ENCODE data around the gene KRTAP21-3. TPM values are rescaled to one million over a fixed set of nuclear protein-coding genes. Genes with fewer than 3 reads are reported as not detected.

KRTAP21-3 gene
- total and polyA plus RNA-seq, 8 donors, result not detected

GRCh38 chr21:30714946-30715345 is 3.6 kb downstream of the KRTAP21-3 start:
- no peak for FAIRE-seq
- no peak overlapping the region for H3K27ac ChIP-seq
- ATAC-seq, result no peak
- DNase-seq, result no peak
- H3K36me3 ChIP-seq, result no peaks in the 10 kb centered on the region
- no peak for TF ChIP-seq CTCF (IDR thresholded peaks at IDR 0.05)
- whole genome bisulfite sequencing, 2 donors, result 80 to 81% methylated on average over 2 of the region's 2 CpGs
- intact Hi-C loops (cut with DNase I), result no loop called here
- no peak overlapping the region for H3K4me3 ChIP-seq
- H3K9me3 ChIP-seq, result no peaks in the 10 kb centered on the region
- no peaks in the 10 kb centered on the region for H3K27me3 ChIP-seq
- H3K4me1 ChIP-seq, result no peaks in the 10 kb centered on the region

GRCh38 chr21:30714456-30714855 is 4.1 kb downstream of the KRTAP21-3 start:
- intact Hi-C loops (cut with DNase I), result no loop called here
- no peak for ATAC-seq
- no peak for TF ChIP-seq CTCF (IDR thresholded peaks at IDR 0.05)
- Histone ChIP-seq H3K9me3 (no peaks in the 10 kb centered on the region), H3K36me3 (no peaks in the 10 kb centered on the region), H3K4me3 (no peak overlapping the region), H3K27ac (no peak overlapping the region), H3K27me3 (no peaks in the 10 kb centered on the region), H3K4me1 (no peaks in the 10 kb centered on the region)
- no peak for DNase-seq
- WGBS, 2 donors, result 36 to 38% methylated on average over 3 of the region's 3 CpGs
- no peak for FAIRE-seq

- Histone ChIP-seq H3K4me1 (no peaks in the 10 kb centered on the region), H3K27ac (no peak overlapping the region), H3K4me3 (no peak overlapping the region), H3K27me3 (no peaks in the 10 kb centered on the region), H3K36me3 (no peaks in the 10 kb centered on the region), H3K9me3 (no peaks in the 10 kb centered on the region)
- WGBS, 2 donors, result 89 to 95% methylated on average over 3 of the region's 3 CpGs
- DNase-seq (no peak), FAIRE-seq (no peak), ATAC-seq (no peak)
- no peak for TF ChIP-seq CTCF (IDR thresholded peaks at IDR 0.05)
- intact Hi-C loops (cut with DNase I), result no loop called here
These were observed 4.8 kb downstream of the KRTAP21-3 start for GRCh38 chr21:30713766-30714165.

GRCh38 chr21:30710499-30710898 is 8.1 kb downstream of the KRTAP21-3 start:
- no peaks in the 10 kb centered on the region for H3K4me1 ChIP-seq
- ATAC-seq (no peak), DNase-seq (no peak), FAIRE-seq (no peak)
- intact Hi-C loops (cut with DNase I), result no loop called here
- H3K27ac ChIP-seq, result no peak overlapping the region
- no peaks in the 10 kb centered on the region for H3K27me3 ChIP-seq
- TF ChIP-seq CTCF (IDR thresholded peaks at IDR 0.05), result no peak
- H3K4me3 ChIP-seq, result no peak overlapping the region
- H3K36me3 ChIP-seq, result no peaks in the 10 kb centered on the region
- no peaks in the 10 kb centered on the region for H3K9me3 ChIP-seq
- WGBS, 2 donors, result 20 to 28% methylated on average over 3 of the region's 3 CpGs

- Histone ChIP-seq H3K27me3 (no peaks in the 10 kb centered on the region), H3K4me1 (no peaks in the 10 kb centered on the region), H3K4me3 (no peak overlapping the region), H3K27ac (no peak overlapping the region), H3K36me3 (no peaks in the 10 kb centered on the region), H3K9me3 (no peaks in the 10 kb centered on the region)
- no peak for TF ChIP-seq CTCF (IDR thresholded peaks at IDR 0.05)
- DNase-seq, result no peak
- ATAC-seq, result no peak
- intact Hi-C loops (cut with DNase I), result no loop called here
- no peak for FAIRE-seq
These were observed 11.2 kb downstream of the KRTAP21-3 start for GRCh38 chr21:30707409-30707808.
